Measurements from ENCODE around the gene BPIFB6.

The BPIFB6 gene

GRCh38 chr20:33031531-33031930 is at the start of gene BPIFB6:
Gene BPIFB6 (plus strand): TSS chr20:33031648. CDS start chr20:33031648, 0 bp downstream.
- no peak for DNase-seq

DNA sequence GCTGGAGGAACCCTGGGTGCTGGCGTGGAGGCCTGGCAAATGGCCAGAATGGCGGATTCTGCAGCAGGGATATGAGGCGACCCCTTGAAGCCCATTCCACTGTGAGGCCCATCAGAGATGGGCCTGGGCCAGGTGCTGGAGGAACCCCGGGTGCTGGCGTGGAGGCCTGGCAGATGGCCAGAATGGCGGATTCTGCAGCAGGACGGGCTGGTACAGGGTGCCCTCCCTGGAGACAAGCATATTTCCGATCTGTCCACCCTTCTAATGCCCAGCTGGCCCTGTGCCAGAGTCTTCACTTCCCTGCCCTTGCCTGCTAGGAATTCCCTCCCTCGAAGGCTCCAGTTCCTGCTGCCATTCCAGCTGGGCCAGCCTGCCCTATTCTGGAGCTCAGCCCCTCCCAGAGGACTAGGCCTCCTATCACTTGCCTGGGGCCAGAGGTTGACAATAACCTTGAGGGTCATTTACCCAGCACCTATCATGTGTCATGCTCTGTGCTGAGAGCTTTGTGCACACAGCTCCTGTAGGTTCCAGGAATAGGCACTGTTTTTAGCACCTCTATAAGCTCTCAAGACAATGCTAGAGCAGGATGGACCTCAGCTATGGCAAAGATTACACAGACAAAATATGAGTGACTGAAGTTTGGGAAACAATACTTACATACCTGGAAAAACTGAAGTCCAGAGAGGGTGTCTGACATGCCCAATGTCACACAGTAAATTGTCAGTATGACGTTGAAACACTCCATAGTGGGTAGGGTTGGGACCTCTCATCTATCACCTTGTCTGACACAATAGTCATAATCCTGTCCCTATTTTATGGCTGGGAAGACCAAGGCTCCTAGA is 48.6 kb upstream of the BPIFB6 start:
- no peak for DNase-seq

DNA sequence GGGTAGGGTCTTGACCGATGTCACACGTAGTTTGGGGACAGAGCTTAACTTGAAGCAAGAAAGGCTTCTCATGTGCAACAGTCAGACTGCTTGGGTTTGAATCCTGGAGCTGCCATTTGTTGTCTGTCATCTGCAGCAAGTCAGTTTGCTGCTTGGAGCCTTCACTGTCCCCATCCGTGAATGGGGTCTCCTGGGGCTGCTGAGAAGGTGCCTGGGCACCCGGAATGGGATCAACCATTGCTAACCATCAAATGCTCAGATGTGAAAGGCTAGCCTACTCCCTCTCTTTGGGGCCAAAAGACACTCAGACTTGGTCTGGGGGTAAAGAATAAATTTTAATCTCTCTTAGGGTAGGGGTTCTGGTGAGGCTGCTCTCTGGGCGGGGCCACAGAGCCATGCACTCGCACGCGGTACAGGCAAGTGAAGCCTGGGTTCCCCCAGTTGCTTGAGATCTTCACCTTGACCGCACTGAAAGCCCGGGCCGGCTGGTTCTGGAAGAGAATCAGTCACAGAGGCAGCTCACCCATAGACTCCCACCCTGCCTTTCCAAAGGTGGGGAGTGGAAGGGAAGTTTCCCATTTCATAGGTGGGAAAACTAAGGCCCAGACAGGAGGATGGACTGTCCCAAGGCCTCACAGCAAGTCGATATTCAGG is 47.9 kb upstream of the BPIFB6 start:
- no peak for DNase-seq

GRCh38 chr20:32984196-32984595 is 47.3 kb upstream of the BPIFB6 start:
- no peak for DNase-seq

DNA sequence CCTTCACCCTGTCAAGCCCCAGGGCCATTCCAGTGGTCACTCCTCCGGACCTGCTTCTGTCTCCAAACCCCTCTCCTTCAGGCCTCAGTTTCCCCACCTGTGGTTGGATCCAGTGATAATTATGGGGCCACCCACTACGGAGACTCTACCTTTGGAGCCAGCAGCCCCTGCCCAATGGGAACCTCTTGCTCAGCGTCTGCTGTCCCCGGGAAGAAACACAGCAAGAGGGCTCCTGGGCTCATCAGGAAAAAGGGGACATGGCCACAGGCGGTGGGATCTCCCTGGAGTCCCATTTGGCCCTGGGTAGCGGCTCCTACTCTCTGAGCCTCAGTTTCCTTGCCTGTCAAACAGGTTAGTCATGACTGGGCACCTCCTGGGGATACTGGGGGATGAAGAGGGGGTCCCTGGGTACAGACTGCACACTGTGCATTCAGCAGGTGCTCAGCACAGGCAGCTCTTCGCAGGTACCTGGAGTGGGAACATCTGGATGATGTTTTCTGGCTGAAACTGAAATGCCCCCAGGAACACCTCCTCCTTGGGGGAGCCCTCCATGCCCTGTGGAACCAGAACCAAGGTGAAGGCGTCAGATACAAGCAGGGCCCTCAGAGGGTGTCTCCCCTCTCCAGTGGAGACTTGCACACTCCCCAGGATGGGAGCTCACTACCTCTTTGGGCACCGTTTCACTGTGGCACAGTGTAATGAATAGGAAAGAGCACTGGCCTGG is 46.7 kb upstream of the BPIFB6 start:
- DNase-seq = no peak

DNA sequence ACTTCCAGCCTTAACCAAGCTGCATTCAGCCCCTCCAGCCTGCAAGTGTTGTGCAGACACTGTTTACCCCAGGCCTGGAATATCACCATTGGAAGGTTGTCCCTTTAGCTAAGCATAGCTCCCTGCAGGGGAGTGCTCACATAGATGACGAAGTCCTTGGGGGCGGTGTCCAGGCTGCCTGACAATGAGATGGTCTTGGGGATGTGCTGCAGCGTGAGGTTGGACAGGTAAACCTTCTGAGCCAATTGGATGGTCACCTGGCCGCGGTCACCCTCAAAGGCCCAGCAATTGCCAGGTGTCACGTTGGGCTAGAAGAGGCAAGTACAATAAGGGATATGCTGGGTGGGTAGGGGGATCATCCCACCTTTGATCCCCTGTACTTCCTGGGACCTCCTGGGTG is 45.9 kb upstream of the BPIFB6 start:
- DNase-seq = no peak

DNA sequence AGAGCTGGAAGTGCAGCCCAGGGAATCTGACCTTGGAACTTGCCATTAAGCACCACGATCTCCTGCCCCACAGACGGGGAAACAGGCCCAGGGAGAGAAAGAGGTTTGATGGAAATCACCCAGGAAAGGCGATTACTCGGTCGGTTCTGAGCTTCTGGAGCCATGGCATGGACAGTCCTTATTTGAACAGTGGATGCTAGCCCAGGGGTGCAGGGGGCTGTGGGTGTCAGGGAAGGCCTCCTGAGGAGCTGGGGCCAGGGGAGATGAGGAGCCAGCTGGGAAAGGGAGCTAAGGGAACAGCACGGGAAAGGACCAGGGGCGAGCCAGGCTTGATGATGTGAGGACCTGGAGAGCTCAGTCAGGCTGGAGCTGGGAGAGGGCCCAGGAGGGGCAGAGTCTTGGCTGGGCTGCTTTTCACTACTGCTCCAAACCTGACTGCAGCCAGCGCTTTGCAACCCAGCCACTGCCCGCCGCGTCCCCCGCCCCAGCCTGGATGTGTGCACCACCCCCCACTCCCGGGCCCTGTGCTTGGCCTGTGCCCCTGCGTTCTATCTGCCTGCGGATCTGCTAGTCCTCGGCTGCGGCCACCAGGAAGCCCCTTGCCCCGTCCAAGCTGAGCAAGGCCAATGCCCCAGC is 45.0 kb upstream of the BPIFB6 start:
- DNase-seq = no peak

DNA sequence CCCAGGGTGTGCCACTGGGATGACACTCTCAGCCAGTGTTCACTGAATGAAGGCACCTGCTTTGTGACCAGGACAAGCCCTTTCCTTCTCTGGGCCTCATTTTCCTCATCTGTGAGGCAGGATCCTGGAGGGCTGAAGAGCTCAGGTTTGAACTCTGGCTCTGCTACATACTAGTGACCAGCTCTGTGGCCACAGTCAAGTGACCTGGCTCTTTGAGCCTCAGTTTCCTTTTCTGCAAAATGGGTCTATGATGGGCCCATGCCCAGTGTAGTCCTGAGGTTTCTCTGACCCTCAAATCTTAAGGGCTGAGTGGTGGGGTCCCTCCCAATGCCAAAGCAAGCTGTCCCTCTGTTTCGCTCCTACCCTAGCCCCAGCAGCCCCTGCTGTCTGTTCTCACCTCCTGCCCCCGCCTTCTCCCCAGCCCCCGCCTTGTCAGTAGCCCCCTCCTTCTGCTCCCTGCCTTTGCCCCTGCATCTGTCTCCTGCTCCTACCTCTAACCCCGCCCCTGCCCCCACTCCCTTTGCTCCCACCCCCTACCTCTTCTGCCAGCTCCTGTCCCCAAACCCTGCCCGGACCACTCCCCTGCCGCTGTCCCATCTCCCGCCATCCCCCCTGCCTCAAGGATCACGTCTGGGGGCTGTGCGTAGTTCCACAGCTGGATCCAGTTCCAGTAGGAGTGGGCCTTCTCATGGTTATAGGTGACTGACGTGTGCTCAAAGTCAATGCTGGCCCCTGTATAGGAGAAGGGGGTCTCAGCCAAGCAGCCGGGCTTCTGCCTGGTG is 44.2 kb upstream of the BPIFB6 start:
- no peak for DNase-seq

- DNase-seq = no peak
Measured at GRCh38 chr20:32988008-32988407, 43.4 kb upstream of the BPIFB6 start.

DNA sequence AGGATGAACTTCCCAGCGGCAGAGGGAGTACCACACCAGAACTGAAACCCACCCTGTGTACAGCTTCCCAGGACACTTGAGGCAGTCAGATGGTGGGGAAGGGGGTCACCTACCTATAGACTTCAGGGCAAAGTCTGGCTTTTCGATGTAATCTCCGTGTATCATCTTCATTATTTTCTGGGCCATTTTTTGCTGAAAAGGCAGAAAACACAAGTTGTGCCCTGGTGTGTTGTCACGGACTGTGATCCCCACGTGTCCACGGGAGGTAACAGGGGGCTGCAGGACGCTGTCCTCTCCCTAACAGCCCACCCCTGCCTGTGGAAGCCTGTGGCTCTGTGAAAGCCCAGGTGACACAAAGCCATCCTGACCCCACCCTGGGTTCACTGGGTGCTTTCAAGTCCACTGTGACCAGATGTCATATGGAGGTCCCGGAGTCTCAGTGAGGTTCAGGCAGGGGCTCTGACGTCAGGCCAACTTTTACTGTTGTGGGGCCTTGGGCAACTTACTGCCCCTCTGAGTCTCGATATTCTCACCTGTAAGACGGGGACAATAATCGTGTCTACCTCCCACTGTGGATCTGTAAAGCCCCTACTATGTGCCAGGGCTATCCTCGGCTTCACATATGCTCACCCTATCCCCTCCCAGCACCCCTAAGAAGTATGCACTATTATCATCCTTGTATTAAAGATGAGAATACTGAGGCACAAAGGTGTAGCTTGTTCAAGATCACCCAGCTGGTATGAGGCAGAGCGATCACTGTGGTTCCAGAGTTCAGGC is 41.8 kb upstream of the BPIFB6 start:
- DNase-seq = no peak

GRCh38 chr20:32990426-32990825 is 41.0 kb upstream of the BPIFB6 start:
- no peak for DNase-seq

GRCh38 chr20:32991383-32991782 is 40.1 kb upstream of the BPIFB6 start:
- DNase-seq = no peak

DNA sequence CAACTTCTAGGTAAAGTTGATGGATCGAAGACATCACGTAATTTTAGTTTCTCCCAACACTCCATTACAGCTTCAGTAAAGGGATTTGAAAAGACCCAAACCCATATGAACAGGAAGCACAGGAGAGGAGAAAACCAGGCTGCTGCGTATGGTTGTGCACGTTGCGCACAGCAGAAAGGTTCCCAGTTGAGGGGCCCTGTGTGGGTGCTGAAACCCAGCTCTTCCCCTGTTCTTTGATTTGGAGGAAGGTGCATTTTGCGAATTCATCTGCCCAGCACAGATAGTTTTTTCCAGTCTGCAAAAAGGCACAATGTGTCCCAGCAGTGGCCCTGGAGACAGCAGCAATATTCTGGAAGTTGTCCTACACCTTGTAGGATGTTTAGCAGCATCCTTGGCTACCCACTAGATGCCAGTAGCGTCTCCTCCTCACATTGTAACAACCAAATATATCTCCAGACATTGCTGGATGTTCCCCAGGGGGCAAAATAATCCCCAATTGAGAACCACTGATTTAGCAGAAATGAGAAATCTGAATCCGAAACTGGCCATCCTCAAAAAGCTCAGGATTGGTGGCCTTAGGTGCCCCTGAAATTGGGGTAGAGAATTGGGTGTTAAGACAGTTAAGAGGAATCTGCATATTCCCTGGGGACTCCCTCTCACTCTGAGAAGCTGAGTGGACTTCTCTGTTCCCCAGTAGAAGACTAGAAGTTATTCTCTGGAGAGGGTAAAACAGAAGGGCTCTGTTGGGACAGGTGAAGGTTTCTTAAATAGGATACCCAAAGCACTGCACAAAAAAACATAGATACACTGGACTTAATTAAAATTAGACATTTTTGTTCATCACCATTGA is 39.4 kb upstream of the BPIFB6 start:
- no peak for DNase-seq

DNA sequence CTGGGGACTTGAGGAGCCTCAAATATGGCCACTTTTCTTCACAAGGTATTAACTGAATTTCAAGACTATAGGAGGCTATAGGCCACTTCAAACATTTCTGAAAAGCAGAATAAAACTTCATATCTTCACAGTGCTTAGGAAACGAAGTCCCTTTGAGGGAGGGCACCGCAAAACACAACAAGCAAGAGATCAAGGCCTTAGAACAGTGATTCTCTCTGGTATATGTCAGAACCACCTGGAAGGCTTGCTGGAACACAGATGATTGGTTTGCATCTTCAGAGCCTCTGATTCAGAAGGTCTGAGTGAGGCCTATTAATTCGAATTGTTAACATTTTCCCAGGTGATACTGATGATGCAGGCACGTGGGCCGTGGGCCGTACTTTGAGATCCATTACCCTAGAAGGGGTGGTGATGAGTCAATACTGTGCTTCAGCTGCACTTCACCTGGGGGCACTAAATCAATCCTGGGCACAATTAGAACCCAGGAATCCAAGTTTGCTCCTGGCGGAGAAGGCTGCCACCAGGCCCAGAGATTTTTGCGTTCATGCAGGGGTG is 37.9 kb upstream of the BPIFB6 start:
- DNase-seq = no peak

- no peak for DNase-seq
Measured at GRCh38 chr20:32995802-32996201, 35.6 kb upstream of the BPIFB6 start.

GRCh38 chr20:32997431-32997830 is 34.0 kb upstream of the BPIFB6 start:
- DNase-seq = no peak

- DNase-seq = no peak
Measured at GRCh38 chr20:32999603-33000250, 31.7 kb upstream of the BPIFB6 start.

DNA sequence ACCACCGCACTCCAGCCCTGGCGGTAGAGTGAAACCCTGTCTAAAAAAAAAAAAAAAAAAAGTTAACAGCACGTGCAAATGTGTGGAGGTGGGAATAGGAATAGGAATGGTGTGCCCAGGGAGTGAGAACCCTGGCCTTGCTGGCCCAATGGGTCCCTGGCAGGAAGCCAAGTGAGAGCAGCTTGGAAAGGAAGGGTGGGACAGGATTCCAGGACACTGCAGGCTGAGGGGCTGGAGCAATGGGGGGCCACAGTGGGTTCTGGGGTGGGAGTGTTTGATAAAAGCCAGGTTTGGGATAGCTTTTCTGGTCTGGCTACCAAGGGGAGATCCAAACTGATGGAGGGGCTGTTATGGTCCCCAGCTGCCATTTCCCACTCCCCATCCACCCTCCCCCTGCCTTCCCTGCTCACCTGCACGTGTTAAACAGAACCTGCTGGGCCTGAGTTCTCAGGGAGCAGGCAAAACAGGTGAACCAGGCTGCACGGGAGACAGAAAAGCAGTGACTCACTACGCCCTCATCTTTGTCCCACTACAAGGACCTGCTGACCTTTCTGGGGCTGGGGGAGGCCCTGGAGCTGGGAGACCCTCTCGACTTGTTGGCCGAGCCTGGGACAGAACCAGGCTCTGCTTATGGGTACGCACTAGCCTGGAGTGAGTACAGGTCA is 30.5 kb upstream of the BPIFB6 start:
- DNase-seq = no peak

All from CD4-positive, alpha-beta T cell treated with Interleukin-4 for 1 hour (primary cell).